Measurements from ENCODE around the gene AHSG.

- no peak for TF ChIP-seq ZNF248 (tag by site-specific recombination; IDR thresholded peaks at IDR 0.05)
- TF ChIP-seq HOXD13 (CRISPR knock-in tag; IDR thresholded peaks at IDR 0.05; ENCODE audit: borderline replicate concordance): no peak
- TF ChIP-seq, protein P1, sequence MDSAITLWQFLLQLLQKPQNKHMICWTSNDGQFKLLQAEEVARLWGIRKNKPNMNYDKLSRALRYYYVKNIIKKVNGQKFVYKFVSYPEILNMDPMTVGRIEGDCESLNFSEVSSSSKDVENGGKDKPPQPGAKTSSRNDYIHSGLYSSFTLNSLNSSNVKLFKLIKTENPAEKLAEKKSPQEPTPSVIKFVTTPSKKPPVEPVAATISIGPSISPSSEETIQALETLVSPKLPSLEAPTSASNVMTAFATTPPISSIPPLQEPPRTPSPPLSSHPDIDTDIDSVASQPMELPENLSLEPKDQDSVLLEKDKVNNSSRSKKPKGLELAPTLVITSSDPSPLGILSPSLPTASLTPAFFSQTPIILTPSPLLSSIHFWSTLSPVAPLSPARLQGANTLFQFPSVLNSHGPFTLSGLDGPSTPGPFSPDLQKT (IDR thresholded peaks at IDR 0.05; ENCODE audit: borderline replicate concordance, low read depth, low read length): no peak
- TF ChIP-seq KLF16 (tag by site-specific recombination; IDR thresholded peaks at IDR 0.05): no peak
- no peak for TF ChIP-seq ZNF221 (tag by site-specific recombination; IDR thresholded peaks at IDR 0.05; ENCODE audit: borderline replicate concordance)
- no peak for TF ChIP-seq CTCF (tag by site-specific recombination; IDR thresholded peaks at IDR 0.05)
- TF ChIP-seq HOXA7 (CRISPR knock-in tag; IDR thresholded peaks at IDR 0.05; ENCODE audit: borderline replicate concordance): no peak
These were observed 24.8 kb downstream of the AHSG start for GRCh38 chr3:186637686-186638085.
